ENCODE measurements around the gene PTRH1.

DNA sequence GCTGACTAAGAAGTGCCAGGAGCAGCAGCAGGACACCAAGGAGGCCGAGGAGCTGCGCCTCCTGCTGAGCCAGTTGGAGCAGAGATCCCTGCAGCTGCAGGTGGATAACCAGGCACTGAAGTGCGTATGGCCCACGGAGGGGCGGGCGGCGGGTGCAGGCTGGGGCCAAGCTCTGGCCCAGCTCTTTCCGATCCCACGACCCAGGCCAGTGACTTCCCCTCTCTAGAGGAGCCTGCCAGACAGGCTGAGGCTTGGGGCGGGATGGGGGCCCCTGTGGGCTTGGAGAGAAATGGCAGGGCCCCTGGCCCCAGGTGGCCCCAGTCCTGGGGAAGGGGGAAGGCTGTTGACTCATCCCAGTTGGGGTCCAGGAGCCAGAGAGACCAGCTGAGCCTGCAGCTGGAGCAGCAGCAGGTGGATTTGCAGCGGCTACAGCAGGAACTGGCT is 3.6 kb downstream of the PTRH1 start:
- TF ChIP-seq, protein P1, sequence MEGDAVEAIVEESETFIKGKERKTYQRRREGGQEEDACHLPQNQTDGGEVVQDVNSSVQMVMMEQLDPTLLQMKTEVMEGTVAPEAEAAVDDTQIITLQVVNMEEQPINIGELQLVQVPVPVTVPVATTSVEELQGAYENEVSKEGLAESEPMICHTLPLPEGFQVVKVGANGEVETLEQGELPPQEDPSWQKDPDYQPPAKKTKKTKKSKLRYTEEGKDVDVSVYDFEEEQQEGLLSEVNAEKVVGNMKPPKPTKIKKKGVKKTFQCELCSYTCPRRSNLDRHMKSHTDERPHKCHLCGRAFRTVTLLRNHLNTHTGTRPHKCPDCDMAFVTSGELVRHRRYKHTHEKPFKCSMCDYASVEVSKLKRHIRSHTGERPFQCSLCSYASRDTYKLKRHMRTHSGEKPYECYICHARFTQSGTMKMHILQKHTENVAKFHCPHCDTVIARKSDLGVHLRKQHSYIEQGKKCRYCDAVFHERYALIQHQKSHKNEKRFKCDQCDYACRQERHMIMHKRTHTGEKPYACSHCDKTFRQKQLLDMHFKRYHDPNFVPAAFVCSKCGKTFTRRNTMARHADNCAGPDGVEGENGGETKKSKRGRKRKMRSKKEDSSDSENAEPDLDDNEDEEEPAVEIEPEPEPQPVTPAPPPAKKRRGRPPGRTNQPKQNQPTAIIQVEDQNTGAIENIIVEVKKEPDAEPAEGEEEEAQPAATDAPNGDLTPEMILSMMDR (IDR thresholded peaks at IDR 0.05) = no peak
- TF ChIP-seq POLR2A (IDR thresholded peaks at IDR 0.05) = no peak

All from suprapubic skin (tissue), 3 donors.